Esophagus squamous epithelium (tissue), 5 donors: ENCODE data around the gene SLC9A9. TPM values are rescaled to one million over a fixed set of nuclear protein-coding genes. Genes with fewer than 3 reads are reported as not detected.

Source experiments
- DNase-seq: peaks from one replicate; lab custom pipeline; 2025; lab: John Stamatoyannopoulos, UW
- H3K27ac ChIP-seq, 4 donors: fragments of 200-600 bp; sonication (generic); one replicate each; pipeline ENCODE4 v1.5.1; 2016 to 2019; ENCODE audit warnings: mild to moderate bottlenecking in 1 of 4
- H3K27me3 ChIP-seq, 4 donors: fragments of 200-600 bp; sonication (generic); 1 replicate in 3 of 4; 2 replicates in 1 of 4; pipeline versions ENCODE4 v1.5.1 to v1.6.0; 2017 to 2021; ENCODE audit warnings: antibody characterized with exemption in 1 of 4
- H3K36me3 ChIP-seq, 3 donors: fragments of 200-600 bp; sonication (generic); one replicate each; pipeline ENCODE4 v1.5.1; 2016 to 2019
- H3K4me1 ChIP-seq, 3 donors: fragments of 200-600 bp; sonication (generic); one replicate each; pipeline ENCODE4 v1.5.1; 2017 to 2019
- H3K4me3 ChIP-seq, 4 donors: fragments of 200-600 bp; sonication (generic); 1 replicate in 3 of 4; 2 replicates in 1 of 4; pipeline ENCODE4 v1.5.1; 2016 to 2019; ENCODE audit warnings: mild to moderate bottlenecking in 2 of 4, moderate library complexity in 1 of 4
- H3K9me3 ChIP-seq, 3 donors: fragments of 200-600 bp; sonication (generic); one replicate each; pipeline ENCODE4 v1.5.1; 2016 to 2019
- CTCF ChIP-seq, 6 experiments: fragments of 450-650 bp in 4 of 6; fragments of 200-600 bp in 2 of 6; sonication (generic) in 2 of 6; IDR thresholded peaks; one replicate each; pipeline ENCODE4 v1.5.1; 2016 to 2019; ENCODE audit warnings: antibody characterized with exemption in 6 of 6, mild to moderate bottlenecking in 4 of 6, moderate library complexity in 4 of 6
- POLR2A ChIP-seq, 4 donors: fragments of 450-650 bp; IDR thresholded peaks; one replicate each; pipeline ENCODE4 v1.6.1; 2017; ENCODE audit warnings: antibody characterized with exemption in 4 of 4, mild to moderate bottlenecking in 4 of 4, moderate library complexity in 3 of 4
- WGBS, 2 donors: methylation state at CpG; one replicate each; pipeline ENCODE4 v1.1.5; 2018; 5-methylcytosine and 5-hydroxymethylcytosine counted together
- intact Hi-C: fragments of 100-400 bp; cut with DNase I; formaldehyde crosslinking; loops from one replicate; pipeline ENCODE4 v1.15.0; 2022
- total RNA-seq, 4 donors: library from RNA; depleted of rRNA; stranded (reverse); fragments of >200 nt; gene quantifications; one replicate each; pipeline ENCODE4 v1.1.0, GENCODE V29; 2016
- donor health status: DM: yes; HTN: yes; CAD: no.

The SLC9A9 gene
- total RNA-seq, 4 donors from 2014 or later: 11.2 to 22.3 (median 18.9) TPM

GRCh38 chr3:143384076-143384475 is 464.2 kb downstream of the SLC9A9 start:
- H3K27me3 ChIP-seq: no peaks in the 10 kb centered on the region
- TF ChIP-seq POLR2A (IDR thresholded peaks at IDR 0.05) (no peak), CTCF (IDR thresholded peaks at IDR 0.05) (no peak)
- DNase-seq: no peak
- no peak overlapping the region for H3K27ac ChIP-seq
- no peak overlapping the region for H3K4me3 ChIP-seq
- intact Hi-C loops: no loop called here
- H3K36me3 ChIP-seq: peaks cover 0 to 14% (median 0%) of the 10 kb centered on the region in 3 donors
- no peaks in the 10 kb centered on the region for H3K4me1 ChIP-seq
- no peaks in the 10 kb centered on the region for H3K9me3 ChIP-seq
- 79 to 100% methylated on average over 2 of the region's 2 CpGs for WGBS, 2 donors

- TF ChIP-seq CTCF (IDR thresholded peaks at IDR 0.05): no peak
- TF ChIP-seq POLR2A (IDR thresholded peaks at IDR 0.05): no peak
- intact Hi-C loops: no loop called here
- no peak for DNase-seq
- Histone ChIP-seq H3K27ac (no peak overlapping the region), H3K4me3 (no peak overlapping the region), H3K4me1 (no peaks in the 10 kb centered on the region), H3K27me3 (no peaks in the 10 kb centered on the region), H3K9me3 (no peaks in the 10 kb centered on the region), H3K36me3 (peaks cover 0 to 14% (median 0%) of the 10 kb centered on the region in 3 donors)
These were observed 464.8 kb downstream of the SLC9A9 start for GRCh38 chr3:143383421-143383820.

GRCh38 chr3:143382816-143383215 is 465.5 kb downstream of the SLC9A9 start:
- Histone ChIP-seq H3K27me3 (no peaks in the 10 kb centered on the region), H3K36me3 (peaks cover 0 to 14% (median 0%) of the 10 kb centered on the region in 3 donors), H3K4me1 (no peaks in the 10 kb centered on the region), H3K9me3 (no peaks in the 10 kb centered on the region), H3K4me3 (no peak overlapping the region), H3K27ac (no peak overlapping the region)
- TF ChIP-seq CTCF (IDR thresholded peaks at IDR 0.05) (no peak), POLR2A (IDR thresholded peaks at IDR 0.05) (no peak)
- WGBS, 2 donors: 93 to 96% methylated on average over 1 of the region's 1 CpG
- intact Hi-C loops: no loop called here
- DNase-seq: no peak

- TF ChIP-seq POLR2A (IDR thresholded peaks at IDR 0.05) (no peak), CTCF (IDR thresholded peaks at IDR 0.05) (no peak)
- H3K27ac ChIP-seq: no peak overlapping the region
- peaks cover 0 to 14% (median 0%) of the 10 kb centered on the region in 3 donors for H3K36me3 ChIP-seq
- intact Hi-C loops: no loop called here
- no peaks in the 10 kb centered on the region for H3K9me3 ChIP-seq
- H3K27me3 ChIP-seq: no peaks in the 10 kb centered on the region
- DNase-seq: no peak
- H3K4me1 ChIP-seq: no peaks in the 10 kb centered on the region
- no peak overlapping the region for H3K4me3 ChIP-seq
These were observed 467.8 kb downstream of the SLC9A9 start for GRCh38 chr3:143380449-143380848.

- Histone ChIP-seq H3K27me3 (no peaks in the 10 kb centered on the region), H3K4me1 (no peaks in the 10 kb centered on the region), H3K36me3 (peaks cover 0 to 4% (median 0%) of the 10 kb centered on the region in 3 donors), H3K4me3 (no peak overlapping the region), H3K9me3 (no peaks in the 10 kb centered on the region), H3K27ac (no peak overlapping the region)
- intact Hi-C loops: no loop called here
- no peak for DNase-seq
- TF ChIP-seq CTCF (IDR thresholded peaks at IDR 0.05) (no peak), POLR2A (IDR thresholded peaks at IDR 0.05) (no peak)
- WGBS, 2 donors: 94 to 100% methylated on average over 1 of the region's 1 CpG
These were observed 472.6 kb downstream of the SLC9A9 start for GRCh38 chr3:143375698-143376097.
